B cell (primary cell): Measurements from ENCODE around the gene OTOGL.
"Not testable (repeated sequence)": the region's sequence is repeated elsewhere in the genome, so short reads cannot be mapped to it uniquely, and the experiment has no call there.

Experiments used
- EZH2 ChIP-seq: IDR thresholded peaks from 2 replicates; pipeline ENCODE4 v1.6.1; 2012; ENCODE audit warnings: borderline replicate concordance, low read depth, mild to moderate bottlenecking, moderate library complexity, low read length; ENCODE audit not compliant: insufficient read depth, poor library complexity, severe bottlenecking
- TF ChIP-seq, protein P1 (sequence below): fragments of 200-600 bp; IDR thresholded peaks from one replicate; pipeline ENCODE4 v1.8.0; 2022; ENCODE audit warnings: antibody characterized with exemption, mild to moderate bottlenecking

DNA sequence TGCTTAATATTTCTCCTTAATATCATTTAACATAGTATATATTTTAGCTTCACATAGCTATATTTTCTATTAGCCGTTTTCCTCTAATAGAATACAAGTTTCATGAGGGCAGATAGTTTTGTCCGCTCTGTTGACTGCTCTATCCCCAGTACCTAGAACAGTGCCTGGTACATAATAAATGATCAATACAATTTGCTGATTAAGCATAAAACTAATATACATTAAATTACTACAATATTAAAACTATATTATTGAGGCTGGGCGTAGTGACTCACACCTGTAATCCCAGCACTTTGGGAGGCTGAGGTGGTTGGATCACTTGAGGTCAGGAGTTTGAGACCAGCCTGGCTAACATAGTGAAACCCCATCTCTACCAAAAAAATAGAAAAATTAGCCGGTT, 128.6 kb downstream of the OTOGL start:
- TF ChIP-seq, protein P1, sequence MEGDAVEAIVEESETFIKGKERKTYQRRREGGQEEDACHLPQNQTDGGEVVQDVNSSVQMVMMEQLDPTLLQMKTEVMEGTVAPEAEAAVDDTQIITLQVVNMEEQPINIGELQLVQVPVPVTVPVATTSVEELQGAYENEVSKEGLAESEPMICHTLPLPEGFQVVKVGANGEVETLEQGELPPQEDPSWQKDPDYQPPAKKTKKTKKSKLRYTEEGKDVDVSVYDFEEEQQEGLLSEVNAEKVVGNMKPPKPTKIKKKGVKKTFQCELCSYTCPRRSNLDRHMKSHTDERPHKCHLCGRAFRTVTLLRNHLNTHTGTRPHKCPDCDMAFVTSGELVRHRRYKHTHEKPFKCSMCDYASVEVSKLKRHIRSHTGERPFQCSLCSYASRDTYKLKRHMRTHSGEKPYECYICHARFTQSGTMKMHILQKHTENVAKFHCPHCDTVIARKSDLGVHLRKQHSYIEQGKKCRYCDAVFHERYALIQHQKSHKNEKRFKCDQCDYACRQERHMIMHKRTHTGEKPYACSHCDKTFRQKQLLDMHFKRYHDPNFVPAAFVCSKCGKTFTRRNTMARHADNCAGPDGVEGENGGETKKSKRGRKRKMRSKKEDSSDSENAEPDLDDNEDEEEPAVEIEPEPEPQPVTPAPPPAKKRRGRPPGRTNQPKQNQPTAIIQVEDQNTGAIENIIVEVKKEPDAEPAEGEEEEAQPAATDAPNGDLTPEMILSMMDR, result not testable (repeated sequence)
- TF ChIP-seq EZH2, result not testable (repeated sequence)
